GM23338 (cell line): ENCODE measurements around the gene PIK3C2B. TPM values are rescaled to one million over a fixed set of nuclear protein-coding genes. Genes with fewer than 3 reads are reported as not detected.
"Not testable (repeated sequence)": the region's sequence is repeated elsewhere in the genome, so short reads cannot be mapped to it uniquely, and the experiment has no call there.

ENCODE experiments used
- ATAC-seq: fragments of 200-7000 bp; cut with Tn5 transposase; 3 replicates; pipeline ENCODE4 v1.9.1; 2020
- DNase-seq: peaks from one replicate; pipeline ENCODE4 v3.0.0-alpha.2; 2015; ENCODE audit warnings: low spot score
- H2AFZ ChIP-seq: fragments of 200-600 bp; sonication (generic); 2 replicates; pipeline ENCODE4 v1.8.0; 2016; ENCODE audit warnings: antibody characterized with exemption, mild to moderate bottlenecking, moderate library complexity
- H3F3A ChIP-seq: fragments of 200-600 bp; sonication (generic); replicated peaks from 2 replicates; pipeline ENCODE4 v1.8.0; 2017; ENCODE audit warnings: antibody characterized with exemption, mixed run types, low read depth
- H3K27ac ChIP-seq: fragments of 200-600 bp; sonication (generic); 2 replicates; pipeline ENCODE4 v1.6.1; 2016; ENCODE audit warnings: low read depth
- H3K27me3 ChIP-seq: fragments of 200-600 bp; sonication (generic); 2 replicates; pipeline ENCODE4 v1.8.0; 2016; ENCODE audit warnings: mild to moderate bottlenecking, mixed run types, moderate library complexity; ENCODE audit not compliant: insufficient read depth
- H3K36me3 ChIP-seq: fragments of 200-600 bp; sonication (generic); 2 replicates; pipeline ENCODE4 v1.8.0; 2016; ENCODE audit warnings: mild to moderate bottlenecking; ENCODE audit not compliant: insufficient read depth
- H3K4me1 ChIP-seq: fragments of 200-600 bp; sonication (generic); 2 replicates; pipeline ENCODE4 v1.8.0; 2016; ENCODE audit warnings: mild to moderate bottlenecking, moderate library complexity; ENCODE audit not compliant: insufficient read depth
- H3K4me2 ChIP-seq: fragments of 200-600 bp; sonication (generic); 2 replicates; pipeline ENCODE4 v1.7.1; 2017; ENCODE audit warnings: mixed run types
- H3K4me3 ChIP-seq: fragments of 200-600 bp; sonication (generic); 2 replicates; pipeline ENCODE4 v1.6.1; 2016; ENCODE audit warnings: mixed run types
- H3K79me2 ChIP-seq: fragments of 200-600 bp; sonication (generic); replicated peaks from 2 replicates; pipeline ENCODE4 v1.8.0; 2017; ENCODE audit warnings: mild to moderate bottlenecking; ENCODE audit not compliant: insufficient read depth
- H3K9me2 ChIP-seq: fragments of 200-600 bp; sonication (generic); 2 replicates; pipeline ENCODE4 v1.8.0; 2017; ENCODE audit not compliant: insufficient read depth
- H4K20me1 ChIP-seq: fragments of 200-600 bp; sonication (generic); replicated peaks from 2 replicates; pipeline ENCODE4 v1.8.0; 2017; ENCODE audit warnings: mild to moderate bottlenecking; ENCODE audit not compliant: insufficient read depth
- H3K27ac Mint-ChIP-seq: 2 replicates; pipeline ENCODE4 v1.8.0; 2020; ENCODE audit warnings: inconsistent platforms, mild to moderate bottlenecking, moderate library complexity, mixed read lengths
- H3K27me3 Mint-ChIP-seq: 3 replicates; pipeline ENCODE4 v1.8.0; 2022; ENCODE audit warnings: low read depth, mild to moderate bottlenecking, moderate library complexity, mixed read lengths, inconsistent platforms; ENCODE audit not compliant: insufficient read depth, poor library complexity
- H3K36me3 Mint-ChIP-seq: 3 replicates; pipeline ENCODE4 v1.8.0; 2021; ENCODE audit warnings: low read depth, mild to moderate bottlenecking, inconsistent platforms, moderate library complexity, mixed read lengths
- H3K4me1 Mint-ChIP-seq: 3 replicates; pipeline ENCODE4 v1.8.0; 2020; ENCODE audit warnings: mild to moderate bottlenecking, inconsistent platforms, mixed read lengths
- H3K4me3 Mint-ChIP-seq: 3 replicates; pipeline ENCODE4 v1.8.0; 2021; ENCODE audit warnings: moderate library complexity, mild to moderate bottlenecking, inconsistent platforms, mixed read lengths
- H3K9me3 Mint-ChIP-seq: 3 replicates; pipeline ENCODE4 v1.8.0; 2020; ENCODE audit warnings: moderate library complexity, mild to moderate bottlenecking, inconsistent platforms, mixed read lengths
- EZH2phosphoT487 ChIP-seq: fragments of 200-600 bp; sonication (generic); IDR thresholded peaks from one replicate; pipeline ENCODE4 v1.8.1; 2018; ENCODE audit warnings: antibody characterized with exemption; ENCODE audit not compliant: unreplicated experiment
- ZNF462 ChIP-seq: fragments of 250-450 bp; sonication (Bioruptor Pico); IDR thresholded peaks from 2 replicates; pipeline ENCODE4 v1.5.0; 2020; ENCODE audit warnings: mild to moderate bottlenecking, moderate library complexity
- polyA plus RNA-seq: library from polyadenylated mRNA; unstranded; fragments of >200 nt; fragmentation: Nextera tagmentation; extraction: Ambion mirVana; gene quantifications from 2 replicates; pipeline ENCODE4 v1.2.1, GENCODE V29; 2016
- total RNA-seq: library from RNA; depleted of rRNA; stranded (reverse); fragments of >200 nt; shearing (Covaris generic); gene quantifications from 2 replicates; pipeline ENCODE4 v1.2.3, GENCODE V29; 2014

PIK3C2B gene
- total and polyA plus RNA-seq, 2 experiments from 2014 or later: 4.8 to 19.0 TPM

GRCh38 chr1:204523605-204524215 lies 29.1 kb upstream of the PIK3C2B start (continued):
- TF ChIP-seq ZNF462 (CRISPR knock-in tag) (no peak), EZH2phosphoT487 (no peak)

- peaks cover 18% of the 10 kb centered on the region for H3K27me3 Mint-ChIP-seq
- not testable (repeated sequence) for H3K4me1 Mint-ChIP-seq
These were observed 27.4 kb upstream of the PIK3C2B start for GRCh38 chr1:204521941-204522521.

More at GRCh38 chr1:204521941-204522521, 27.4 kb upstream of the PIK3C2B start:
- peaks cover 76% of the 10 kb centered on the region for H3K36me3 Mint-ChIP-seq
- peaks cover 11% of the 10 kb centered on the region for H3K36me3 ChIP-seq
- not testable (repeated sequence) for H3K27ac Mint-ChIP-seq, H3K4me3 Mint-ChIP-seq, H3K27ac ChIP-seq, DNase-seq, H3K9me2 ChIP-seq, H3F3A ChIP-seq, ATAC-seq, H3K4me1 ChIP-seq, H2AFZ ChIP-seq, H3K27me3 ChIP-seq, H3K4me2 ChIP-seq, H3K4me3 ChIP-seq
- peaks cover 22% of the 10 kb centered on the region for H4K20me1 ChIP-seq
- H3K9me3 Mint-ChIP-seq: peaks cover 23% of the 10 kb centered on the region
- H3K79me2 ChIP-seq: peaks cover 76% of the 10 kb centered on the region
